HG02852 (cell line): ENCODE data around the gene UBE4A.

Experiments used
- ATAC-seq: cut with Tn5 transposase; IDR thresholded peaks from one replicate; pipeline ENCODE4 v1.9.1; 2021; ENCODE audit warnings: mild to moderate bottlenecking, moderate library complexity; ENCODE audit not compliant: unreplicated experiment

UBE4A gene

GRCh38 chr11:118359295-118359958, at the start of gene UBE4A:
Gene UBE4A (plus strand): TSS chr11:118359600. CDS start chr11:118365081, 5,481 bp downstream.
- peak; percentile 96 for ATAC-seq

- no peak for ATAC-seq
These were observed 49.1 kb upstream of the UBE4A start for GRCh38 chr11:118310271-118310670.

GRCh38 chr11:118310781-118311485, 48.5 kb upstream of the UBE4A start:
- no peak for ATAC-seq

- ATAC-seq: no peak
These were observed 47.9 kb upstream of the UBE4A start for GRCh38 chr11:118311518-118311917.

- ATAC-seq: no peak
These were observed 47.1 kb upstream of the UBE4A start for GRCh38 chr11:118312328-118312727.

GRCh38 chr11:118313242-118313641, 46.2 kb upstream of the UBE4A start:
- no peak for ATAC-seq

GRCh38 chr11:118314988-118315411, 44.4 kb upstream of the UBE4A start:
- ATAC-seq: no peak

- no peak for ATAC-seq
These were observed 41.3 kb upstream of the UBE4A start for GRCh38 chr11:118318124-118318523.

- no peak for ATAC-seq
These were observed 40.6 kb upstream of the UBE4A start for GRCh38 chr11:118318581-118319336.

GRCh38 chr11:118319337-118319707, 40.1 kb upstream of the UBE4A start:
- ATAC-seq: no peak

- ATAC-seq: no peak
These were observed 38.9 kb upstream of the UBE4A start for GRCh38 chr11:118320515-118320914.

GRCh38 chr11:118321386-118322082, 37.9 kb upstream of the UBE4A start:
- ATAC-seq: no peak

GRCh38 chr11:118322721-118323120, 36.7 kb upstream of the UBE4A start:
- no peak for ATAC-seq

- ATAC-seq: no peak
These were observed 34.1 kb upstream of the UBE4A start for GRCh38 chr11:118325283-118325682.

- ATAC-seq: no peak
These were observed 30.7 kb upstream of the UBE4A start for GRCh38 chr11:118328745-118329144.

GRCh38 chr11:118334745-118335144, 24.7 kb upstream of the UBE4A start:
- no peak for ATAC-seq

- no peak for ATAC-seq
These were observed 20.8 kb upstream of the UBE4A start for GRCh38 chr11:118338637-118339061.

- ATAC-seq: no peak
These were observed 20.0 kb upstream of the UBE4A start for GRCh38 chr11:118339281-118339961.

GRCh38 chr11:118340449-118340848, 19.0 kb upstream of the UBE4A start:
- no peak for ATAC-seq

GRCh38 chr11:118341261-118341660, 18.1 kb upstream of the UBE4A start:
- no peak for ATAC-seq
